Neural cell (in vitro differentiated cells): ENCODE results near the gene METTL1. TPM values are rescaled to one million over a fixed set of nuclear protein-coding genes. Genes with fewer than 3 reads are reported as not detected.

Experiments used
- H2AFZ ChIP-seq: fragments of 200-600, 300-800 bp; sonication (generic), shearing (Covaris generic); 2 replicates; pipeline ENCODE4 v1.6.0; 2014; ENCODE audit warnings: low read depth, mild to moderate bottlenecking, antibody characterized with exemption, low read length, moderate library complexity
- H3F3A ChIP-seq: fragments of 200-600 bp; shearing (Covaris generic); 2 replicates; pipeline ENCODE4 v1.6.1; 2016; ENCODE audit warnings: mild to moderate bottlenecking, moderate library complexity, mixed read lengths, antibody characterized with exemption, low read length; ENCODE audit not compliant: insufficient read depth, poor library complexity, severe bottlenecking
- H3K27ac ChIP-seq: fragments of 200-600, 300-800 bp; sonication (generic), shearing (Covaris generic); 2 replicates; pipeline ENCODE4 v1.5.1; 2014; ENCODE audit warnings: mild to moderate bottlenecking, low read length, moderate library complexity
- H3K27me3 ChIP-seq: fragments of 300-800, 200-600 bp; sonication (generic), shearing (Covaris generic); 2 replicates; pipeline ENCODE4 v1.6.0; 2014; ENCODE audit warnings: mild to moderate bottlenecking, low read depth, low read length, moderate library complexity; ENCODE audit not compliant: insufficient read depth
- H3K36me3 ChIP-seq: fragments of 300-800, 200-600 bp; sonication (generic), shearing (Covaris generic); 2 replicates; pipeline ENCODE4 v1.5.1; 2014; ENCODE audit warnings: mild to moderate bottlenecking, antibody characterized with exemption, low read length, moderate library complexity; ENCODE audit not compliant: insufficient read depth
- H3K4me2 ChIP-seq: fragments of 300-800, 200-600 bp; sonication (generic), shearing (Covaris generic); 2 replicates; pipeline ENCODE4 v1.6.0; 2014; ENCODE audit warnings: mild to moderate bottlenecking, low read length
- H3K4me3 ChIP-seq: fragments of 300-800, 200-600 bp; sonication (generic), shearing (Covaris generic); 2 replicates; pipeline ENCODE4 v1.5.1; 2014; ENCODE audit warnings: mild to moderate bottlenecking, low read length, moderate library complexity
- H3K79me2 ChIP-seq: fragments of 200-600 bp; shearing (Covaris generic); replicated peaks from 2 replicates; pipeline ENCODE4 v1.6.0; 2014; ENCODE audit warnings: mild to moderate bottlenecking, low read length, moderate library complexity; ENCODE audit not compliant: insufficient read depth
- H3K9ac ChIP-seq: fragments of 300-800, 200-600 bp; sonication (generic), shearing (Covaris generic); 2 replicates; pipeline ENCODE4 v1.6.1; 2016; ENCODE audit warnings: mild to moderate bottlenecking, low read length, mixed read lengths
- H3K9me2 ChIP-seq: fragments of 200-600 bp; shearing (Covaris generic); 2 replicates; pipeline ENCODE4 v1.6.1; 2016; ENCODE audit warnings: mild to moderate bottlenecking, low read length, mixed read lengths; ENCODE audit not compliant: insufficient read depth
- H3K9me3 ChIP-seq: fragments of 200-600, 300-800 bp; sonication (generic), shearing (Covaris generic); 2 replicates; pipeline ENCODE4 v1.6.1; 2016; ENCODE audit warnings: mild to moderate bottlenecking, mixed run types, low read length, moderate library complexity, mixed read lengths
- H4K20me1 ChIP-seq: fragments of 200-600 bp; shearing (Covaris generic); 2 replicates; pipeline ENCODE4 v1.6.1; 2016; ENCODE audit warnings: mild to moderate bottlenecking, mixed run types; ENCODE audit not compliant: insufficient read depth
- EP300 ChIP-seq: fragments of 450-650 bp; conservative IDR thresholded peaks from 2 replicates; pipeline ENCODE4 v1.6.1; 2014; ENCODE audit warnings: antibody characterized with exemption, mild to moderate bottlenecking, moderate library complexity; ENCODE audit not compliant: poor library complexity, severe bottlenecking
- EZH2 ChIP-seq: fragments of 200-600, 300-800 bp; shearing (Covaris generic), sonication (generic); IDR thresholded peaks from 2 replicates; pipeline ENCODE4 v1.6.1; 2014; ENCODE audit warnings: antibody characterized with exemption, low read length, borderline replicate concordance, mild to moderate bottlenecking; ENCODE audit not compliant: insufficient read depth, poor library complexity, severe bottlenecking
- MXI1 ChIP-seq: fragments of 450-650 bp; conservative IDR thresholded peaks from 2 replicates; pipeline ENCODE4 v1.6.1; 2014; ENCODE audit warnings: antibody characterized with exemption, mild to moderate bottlenecking; ENCODE audit not compliant: poor library complexity, severe bottlenecking
- POLR2AphosphoS5 ChIP-seq: IDR thresholded peaks from 2 replicates; pipeline ENCODE4 v1.6.1; 2012
- RAD21 ChIP-seq: fragments of 450-650 bp; conservative IDR thresholded peaks from 2 replicates; pipeline ENCODE4 v1.6.1; 2014; ENCODE audit warnings: antibody characterized with exemption, mild to moderate bottlenecking, moderate library complexity
- SMC3 ChIP-seq: fragments of 450-650 bp; conservative IDR thresholded peaks from 2 replicates; pipeline ENCODE4 v1.6.1; 2014; ENCODE audit warnings: antibody characterized with exemption, mild to moderate bottlenecking, moderate library complexity; ENCODE audit not compliant: poor library complexity
- TAF1 ChIP-seq: IDR thresholded peaks from 2 replicates; pipeline ENCODE4 v1.6.1; 2012; ENCODE audit warnings: low read depth
- polyA plus RNA-seq: library from polyadenylated mRNA; depleted of rRNA; stranded (reverse); fragments of >200 nt; gene quantifications from 2 replicates; pipeline ENCODE4 v1.2.3, GENCODE V29; 2014
- TF ChIP-seq, protein P1 (sequence below): fragments of 450-650 bp; IDR thresholded peaks from 2 replicates; pipeline ENCODE4 v1.5.1; 2014; ENCODE audit warnings: antibody characterized with exemption, mild to moderate bottlenecking, moderate library complexity; ENCODE audit not compliant: poor library complexity, severe bottlenecking
- TF ChIP-seq, protein P2 (sequence below): IDR thresholded peaks from 2 replicates; pipeline ENCODE4 v1.6.1; 2012; ENCODE audit warnings: borderline replicate concordance

Gene METTL1
- polyA plus RNA-seq, 1 donor from 2014 or later = 1.9 TPM

DNA sequence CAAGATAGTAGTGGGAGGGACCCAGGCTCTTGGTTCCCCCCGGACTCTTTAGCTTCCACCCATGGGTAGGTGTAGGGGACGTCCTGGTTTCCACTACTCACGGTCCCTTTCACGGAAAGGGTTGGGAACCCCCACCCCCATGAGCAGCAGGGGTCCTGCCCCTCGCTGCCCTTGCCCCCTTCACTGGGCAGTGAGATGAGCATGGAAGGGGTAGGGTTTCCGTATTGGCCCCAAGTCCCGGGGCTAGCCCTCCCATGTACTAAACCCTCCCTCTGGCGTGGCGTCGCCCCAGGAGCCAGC is 46.1 kb downstream of the METTL1 start:
- no peaks in the 10 kb centered on the region for H3K9me3 ChIP-seq
- no peak overlapping the region for H3K4me3 ChIP-seq
- no peak overlapping the region for H3K9ac ChIP-seq
- no peaks in the 10 kb centered on the region for H3K9me2 ChIP-seq
- no peaks in the 10 kb centered on the region for H3F3A ChIP-seq
- TF ChIP-seq EZH2 (no peak), EP300 (no peak), TAF1 (no peak), SMC3 (no peak), MXI1 (no peak), RAD21 (no peak), POLR2AphosphoS5 (no peak)
- TF ChIP-seq, protein P1, sequence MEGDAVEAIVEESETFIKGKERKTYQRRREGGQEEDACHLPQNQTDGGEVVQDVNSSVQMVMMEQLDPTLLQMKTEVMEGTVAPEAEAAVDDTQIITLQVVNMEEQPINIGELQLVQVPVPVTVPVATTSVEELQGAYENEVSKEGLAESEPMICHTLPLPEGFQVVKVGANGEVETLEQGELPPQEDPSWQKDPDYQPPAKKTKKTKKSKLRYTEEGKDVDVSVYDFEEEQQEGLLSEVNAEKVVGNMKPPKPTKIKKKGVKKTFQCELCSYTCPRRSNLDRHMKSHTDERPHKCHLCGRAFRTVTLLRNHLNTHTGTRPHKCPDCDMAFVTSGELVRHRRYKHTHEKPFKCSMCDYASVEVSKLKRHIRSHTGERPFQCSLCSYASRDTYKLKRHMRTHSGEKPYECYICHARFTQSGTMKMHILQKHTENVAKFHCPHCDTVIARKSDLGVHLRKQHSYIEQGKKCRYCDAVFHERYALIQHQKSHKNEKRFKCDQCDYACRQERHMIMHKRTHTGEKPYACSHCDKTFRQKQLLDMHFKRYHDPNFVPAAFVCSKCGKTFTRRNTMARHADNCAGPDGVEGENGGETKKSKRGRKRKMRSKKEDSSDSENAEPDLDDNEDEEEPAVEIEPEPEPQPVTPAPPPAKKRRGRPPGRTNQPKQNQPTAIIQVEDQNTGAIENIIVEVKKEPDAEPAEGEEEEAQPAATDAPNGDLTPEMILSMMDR = no peak
- TF ChIP-seq, protein P2, sequence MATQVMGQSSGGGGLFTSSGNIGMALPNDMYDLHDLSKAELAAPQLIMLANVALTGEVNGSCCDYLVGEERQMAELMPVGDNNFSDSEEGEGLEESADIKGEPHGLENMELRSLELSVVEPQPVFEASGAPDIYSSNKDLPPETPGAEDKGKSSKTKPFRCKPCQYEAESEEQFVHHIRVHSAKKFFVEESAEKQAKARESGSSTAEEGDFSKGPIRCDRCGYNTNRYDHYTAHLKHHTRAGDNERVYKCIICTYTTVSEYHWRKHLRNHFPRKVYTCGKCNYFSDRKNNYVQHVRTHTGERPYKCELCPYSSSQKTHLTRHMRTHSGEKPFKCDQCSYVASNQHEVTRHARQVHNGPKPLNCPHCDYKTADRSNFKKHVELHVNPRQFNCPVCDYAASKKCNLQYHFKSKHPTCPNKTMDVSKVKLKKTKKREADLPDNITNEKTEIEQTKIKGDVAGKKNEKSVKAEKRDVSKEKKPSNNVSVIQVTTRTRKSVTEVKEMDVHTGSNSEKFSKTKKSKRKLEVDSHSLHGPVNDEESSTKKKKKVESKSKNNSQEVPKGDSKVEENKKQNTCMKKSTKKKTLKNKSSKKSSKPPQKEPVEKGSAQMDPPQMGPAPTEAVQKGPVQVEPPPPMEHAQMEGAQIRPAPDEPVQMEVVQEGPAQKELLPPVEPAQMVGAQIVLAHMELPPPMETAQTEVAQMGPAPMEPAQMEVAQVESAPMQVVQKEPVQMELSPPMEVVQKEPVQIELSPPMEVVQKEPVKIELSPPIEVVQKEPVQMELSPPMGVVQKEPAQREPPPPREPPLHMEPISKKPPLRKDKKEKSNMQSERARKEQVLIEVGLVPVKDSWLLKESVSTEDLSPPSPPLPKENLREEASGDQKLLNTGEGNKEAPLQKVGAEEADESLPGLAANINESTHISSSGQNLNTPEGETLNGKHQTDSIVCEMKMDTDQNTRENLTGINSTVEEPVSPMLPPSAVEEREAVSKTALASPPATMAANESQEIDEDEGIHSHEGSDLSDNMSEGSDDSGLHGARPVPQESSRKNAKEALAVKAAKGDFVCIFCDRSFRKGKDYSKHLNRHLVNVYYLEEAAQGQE = no peak
- no peak overlapping the region for H3K27ac ChIP-seq
- peaks cover 47% of the 10 kb centered on the region for H3K27me3 ChIP-seq
- no peaks in the 10 kb centered on the region for H4K20me1 ChIP-seq
- no peaks in the 10 kb centered on the region for H3K79me2 ChIP-seq
- no peak overlapping the region for H3K4me2 ChIP-seq
- peaks cover 4% of the 10 kb centered on the region for H3K36me3 ChIP-seq
- H2AFZ ChIP-seq = no peak overlapping the region

DNA sequence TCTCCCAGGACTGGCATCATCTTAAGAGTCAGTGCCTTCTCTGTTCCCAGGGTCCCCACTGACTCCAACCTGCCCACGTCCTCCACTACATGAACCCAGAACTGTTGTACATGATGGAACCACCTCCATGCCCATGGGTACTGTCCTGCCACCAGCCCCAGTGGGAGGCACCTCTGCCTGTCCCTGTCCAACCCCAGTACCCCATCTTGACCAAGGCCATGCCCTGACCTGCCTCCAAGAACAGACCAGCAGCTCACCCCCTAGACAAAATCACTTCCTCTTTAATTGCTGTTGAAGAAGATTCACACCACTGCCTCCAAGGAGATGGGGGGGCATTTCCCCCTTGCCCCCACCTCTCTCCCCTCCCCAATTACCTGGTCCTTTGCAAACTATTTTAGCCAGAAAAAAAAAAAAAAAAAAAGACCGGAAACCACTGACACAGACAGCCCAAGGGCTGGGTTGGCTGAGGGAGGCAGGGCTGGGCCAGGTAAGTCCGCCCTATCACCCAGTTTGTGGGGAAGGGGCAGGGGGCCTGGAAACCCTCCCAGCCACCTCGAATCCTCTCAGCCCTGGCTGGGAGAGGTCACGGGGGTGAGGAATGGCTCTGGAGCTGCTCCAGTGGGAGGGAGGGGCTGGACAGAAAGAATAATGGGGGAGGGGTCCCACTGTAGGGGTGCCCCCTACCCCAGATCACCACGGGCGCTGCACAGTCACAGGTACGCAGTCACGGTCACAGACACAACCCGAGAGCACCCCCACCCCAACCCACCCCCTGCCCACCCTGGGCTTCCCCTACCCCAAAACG is 46.8 kb downstream of the METTL1 start:
- TF ChIP-seq SMC3 (no peak), EP300 (no peak), MXI1 (no peak), RAD21 (no peak), POLR2AphosphoS5 (no peak), TAF1 (no peak), EZH2 (no peak)
- TF ChIP-seq, protein P2 = no peak
- TF ChIP-seq, protein P1 = no peak
- no peaks in the 10 kb centered on the region for H4K20me1 ChIP-seq
- no peaks in the 10 kb centered on the region for H3K9me2 ChIP-seq
- H3K79me2 ChIP-seq = no peaks in the 10 kb centered on the region
- no peak overlapping the region for H3K4me3 ChIP-seq
- no peaks in the 10 kb centered on the region for H3F3A ChIP-seq
- H3K9ac ChIP-seq = no peak overlapping the region
- H3K27ac ChIP-seq = no peak overlapping the region
- H3K9me3 ChIP-seq = no peaks in the 10 kb centered on the region
- peaks cover 42% of the 10 kb centered on the region for H3K27me3 ChIP-seq
- H3K36me3 ChIP-seq = peaks cover 4% of the 10 kb centered on the region
- no peak overlapping the region for H3K4me2 ChIP-seq
- H2AFZ ChIP-seq = no peak overlapping the region
